IPS-NIHi7 (cell line): ENCODE results near the gene ENC1.

ENCODE experiments used
- DNase-seq: peaks from one replicate; pipeline ENCODE4 v3.0.0; 2012; ENCODE audit warnings: mixed read lengths; ENCODE audit errors: extremely low spot score

ENC1 gene

GRCh38 chr5:74631081-74631953 is 9.2 kb downstream of the ENC1 start:
- peak; percentile 40 for DNase-seq

DNA sequence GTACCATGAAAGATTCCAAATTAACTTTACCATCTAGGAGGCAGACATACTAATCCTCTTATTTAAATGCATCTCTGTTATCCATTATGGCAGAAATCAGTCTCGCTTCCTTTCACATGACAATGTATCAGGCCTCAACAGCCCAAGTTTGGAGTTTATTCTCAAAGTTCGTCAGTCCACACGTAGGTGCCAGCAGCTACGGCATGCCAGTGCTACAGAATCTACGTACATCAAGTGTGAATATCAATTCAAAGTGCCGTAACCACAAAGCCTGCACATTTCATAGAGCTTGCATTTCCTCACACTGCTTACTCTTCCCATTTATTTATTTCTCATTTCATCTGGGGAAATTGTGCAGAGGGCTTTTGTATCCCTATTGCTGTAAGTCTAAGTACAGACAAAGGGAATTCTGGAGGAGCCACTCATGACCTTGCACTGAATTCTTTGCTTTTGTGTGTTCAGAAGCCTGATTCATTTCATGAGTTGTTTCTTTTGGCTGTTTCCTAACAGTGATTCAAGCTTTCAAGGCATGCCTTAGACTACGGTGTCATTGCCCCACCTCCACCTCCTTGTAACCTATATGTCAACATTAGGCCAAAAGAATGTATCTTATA is 10.0 kb downstream of the ENC1 start:
- DNase-seq, result no peak

- no peak for DNase-seq
Observed at GRCh38 chr5:74629326-74629725, 11.2 kb downstream of the ENC1 start.

DNA sequence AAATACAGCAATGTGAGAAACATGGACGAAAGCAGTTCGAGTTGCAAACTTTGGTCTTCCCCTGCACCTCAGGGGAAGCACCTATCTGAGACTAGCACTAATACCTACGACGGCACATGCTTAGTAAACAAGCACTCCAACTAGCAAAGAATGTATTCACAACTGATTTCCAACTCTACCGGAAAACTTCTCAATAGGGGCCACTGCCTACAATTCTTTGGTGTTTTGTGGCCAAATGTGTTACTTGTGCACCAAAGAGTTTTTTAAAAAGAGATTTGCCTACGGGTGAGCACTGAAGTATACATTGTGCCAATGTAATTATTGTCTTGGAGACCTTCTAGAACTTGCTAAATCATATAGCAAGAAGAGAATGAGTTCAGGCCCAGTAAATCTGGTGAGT is 12.2 kb downstream of the ENC1 start:
- no peak for DNase-seq

- no peak for DNase-seq
Observed at GRCh38 chr5:74627646-74628279, 12.8 kb downstream of the ENC1 start.

GRCh38 chr5:74626386-74627222 is 13.9 kb downstream of the ENC1 start:
- no peak for DNase-seq

DNA sequence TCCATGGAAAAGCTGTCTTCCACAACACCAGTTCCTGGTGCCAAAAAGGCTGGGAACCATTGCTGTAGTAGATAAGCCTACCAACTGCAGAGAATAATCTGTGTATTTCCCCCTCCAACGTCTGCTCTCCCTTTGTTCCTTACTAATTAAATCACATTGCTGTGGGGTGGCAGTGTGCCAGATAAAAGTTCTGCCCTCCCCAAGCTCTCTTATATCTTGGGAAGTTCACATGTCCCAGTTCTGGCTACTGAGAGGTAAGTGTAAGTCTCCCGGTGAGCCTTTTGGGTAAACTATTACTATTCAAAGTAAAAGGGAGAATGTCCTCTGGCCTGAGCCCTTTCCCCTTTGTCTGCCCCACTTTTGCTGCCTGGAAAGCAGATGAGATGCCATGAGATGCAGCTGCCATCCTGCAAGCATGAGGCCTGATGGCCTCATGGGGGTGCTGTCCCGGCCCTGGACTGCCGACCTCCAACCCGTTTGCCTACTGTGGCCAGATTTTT is 14.7 kb downstream of the ENC1 start:
- DNase-seq, result peak; percentile 49

- no peak for DNase-seq
Observed at GRCh38 chr5:74624931-74625505, 15.5 kb downstream of the ENC1 start.

DNA sequence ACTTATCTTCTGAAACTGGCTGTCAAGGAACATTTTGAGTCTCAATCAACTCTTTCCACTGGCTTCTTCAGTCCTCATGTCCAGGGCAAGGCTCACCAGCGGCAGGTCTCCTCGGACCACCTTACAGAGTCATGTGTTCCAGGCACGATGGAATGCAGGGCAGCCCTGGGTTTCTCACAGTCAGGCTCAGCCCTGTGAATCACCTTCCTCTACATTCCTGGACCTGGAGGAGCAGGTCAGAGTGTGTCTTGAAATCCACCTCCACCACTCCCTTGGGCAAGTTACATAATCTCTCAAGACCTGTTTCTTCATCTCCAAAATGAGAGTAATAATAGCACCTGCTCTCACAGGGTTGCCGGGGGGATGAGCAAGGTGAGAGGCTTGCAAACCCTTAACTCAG is 16.0 kb downstream of the ENC1 start:
- DNase-seq, result no peak

DNA sequence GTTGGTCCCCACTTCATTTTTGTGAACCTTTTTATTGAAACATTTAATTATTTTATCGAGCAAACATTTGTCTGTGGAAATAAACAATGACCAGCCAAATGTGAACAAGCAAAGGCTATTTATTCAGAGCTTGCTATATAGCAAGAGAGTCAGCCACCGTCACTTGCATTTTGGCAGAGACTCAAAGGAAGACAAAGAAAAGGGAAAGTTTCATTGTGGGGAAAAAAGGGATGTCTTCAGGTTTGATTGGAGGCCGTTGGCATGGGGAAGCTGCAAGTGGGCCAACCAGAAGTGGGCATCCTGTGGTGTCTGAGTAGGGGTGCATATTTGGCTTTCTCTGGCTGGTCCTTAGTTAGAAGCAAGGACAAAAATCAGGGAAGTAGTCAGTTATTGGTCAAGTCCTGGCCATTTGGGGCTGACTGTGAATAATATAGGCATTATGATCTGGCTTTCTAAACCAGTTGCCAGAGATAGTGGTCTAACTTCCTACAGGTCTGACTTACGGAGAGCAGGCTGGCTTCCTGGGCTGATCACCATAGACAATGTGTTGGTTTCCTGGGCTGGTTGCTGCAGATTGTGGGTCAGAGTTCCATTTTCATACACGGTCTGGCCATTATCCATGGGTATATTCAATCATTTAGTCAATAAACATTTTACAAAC is 16.6 kb downstream of the ENC1 start:
- no peak for DNase-seq

GRCh38 chr5:74623006-74623611 is 17.4 kb downstream of the ENC1 start:
- DNase-seq, result no peak

GRCh38 chr5:74622122-74622521 is 18.4 kb downstream of the ENC1 start:
- peak; percentile 19 for DNase-seq

- DNase-seq, result peak; percentile 33
Observed at GRCh38 chr5:74621492-74621891, 19.0 kb downstream of the ENC1 start.

DNA sequence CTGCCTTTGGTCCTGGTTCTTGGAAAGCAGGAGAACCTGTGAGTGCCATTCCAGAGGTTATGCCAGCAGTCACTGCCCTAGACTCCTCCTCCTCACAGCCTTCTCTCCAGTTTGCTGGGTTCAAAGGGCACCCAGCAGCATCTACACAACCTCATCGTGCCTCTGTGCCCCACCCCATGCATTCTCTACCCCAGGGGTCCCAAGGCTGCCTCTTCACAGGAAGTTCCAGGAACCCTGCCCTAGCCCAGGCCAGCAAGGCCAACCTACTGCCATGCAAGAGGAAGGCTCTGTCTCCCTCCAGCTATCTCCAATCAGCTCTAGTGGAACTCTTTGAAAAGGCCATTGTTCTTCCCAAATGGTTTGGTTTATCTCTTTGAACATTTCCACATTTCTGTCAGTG is 21.2 kb downstream of the ENC1 start:
- no peak for DNase-seq

- DNase-seq, result no peak
Observed at GRCh38 chr5:74618106-74618505, 22.4 kb downstream of the ENC1 start.

GRCh38 chr5:74617202-74617601 is 23.3 kb downstream of the ENC1 start:
- no peak for DNase-seq

DNA sequence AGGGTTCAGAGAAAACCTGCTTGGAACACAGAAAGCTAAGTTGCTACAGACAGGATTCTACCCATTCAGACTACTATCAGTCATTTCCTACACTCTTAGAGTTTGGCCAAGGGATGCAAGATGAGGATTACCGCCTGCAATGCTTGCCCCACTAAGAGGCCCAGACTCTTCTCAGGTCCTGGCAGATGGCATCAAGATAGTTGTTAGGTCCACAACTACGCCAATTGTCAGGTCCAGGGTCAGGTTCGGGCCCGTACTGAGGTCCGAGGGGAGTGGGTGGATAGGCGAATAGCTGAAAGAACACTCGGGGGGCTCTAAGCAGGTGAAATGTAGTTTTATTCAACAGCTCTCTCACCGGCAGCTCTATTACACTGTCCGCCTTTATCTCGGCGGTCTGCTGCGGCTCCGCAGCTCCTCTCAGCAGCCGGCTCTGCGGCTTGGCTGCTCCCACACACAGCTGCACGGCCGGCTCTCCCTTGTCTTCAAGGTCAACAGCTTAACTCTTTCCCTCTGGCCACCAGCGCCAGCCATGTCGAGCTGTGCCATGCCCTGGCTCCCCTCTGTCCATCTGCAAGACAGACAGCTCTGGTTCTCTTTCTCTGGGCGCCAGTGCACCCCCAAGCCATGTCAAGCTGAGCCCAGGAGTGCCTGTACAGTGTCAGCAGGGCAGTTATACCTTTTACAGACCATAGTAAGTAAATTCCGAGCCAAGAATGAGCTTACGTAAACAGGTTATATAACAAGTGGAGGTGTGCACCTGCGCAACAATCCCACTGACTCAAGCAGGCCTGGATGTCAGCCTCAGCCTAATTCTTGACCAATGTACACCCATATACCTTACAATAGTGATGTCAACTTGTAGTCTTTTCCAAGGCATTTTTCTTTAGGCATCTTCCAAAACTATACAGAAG is 24.0 kb downstream of the ENC1 start:
- DNase-seq, result no peak

GRCh38 chr5:74613283-74613682 is 27.2 kb downstream of the ENC1 start:
- no peak for DNase-seq

DNA sequence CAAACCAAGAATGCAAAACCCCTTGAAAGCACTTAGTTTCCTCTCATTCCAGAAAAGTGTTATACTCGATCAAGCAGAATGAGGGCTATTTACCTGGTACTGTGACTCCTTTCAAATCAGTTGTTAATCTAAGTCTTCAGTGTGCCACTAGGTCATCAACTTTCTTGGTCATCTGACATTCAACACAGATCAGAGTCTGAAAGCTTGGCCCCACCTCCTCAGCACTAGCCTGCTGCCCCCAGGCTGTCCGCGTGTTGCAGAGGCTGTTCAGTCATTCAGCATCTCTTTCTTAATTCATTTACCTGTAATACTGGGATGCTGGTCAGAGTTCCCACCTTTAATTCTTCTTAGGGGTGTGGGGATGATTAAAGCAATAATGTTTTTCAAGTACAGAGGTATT is 28.5 kb downstream of the ENC1 start:
- DNase-seq, result no peak
